ENCODE measurements around the gene BEND7.

GRCh38 chr10:13392701-13393100, 136.1 kb downstream of the BEND7 start:
- TF ChIP-seq ESRRA (CRISPR knock-in tag; IDR thresholded peaks at IDR 0.05; ENCODE audit: low read depth) (no peak), MLX (CRISPR knock-in tag; IDR thresholded peaks at IDR 0.05) (no peak), MYC (CRISPR knock-in tag; IDR thresholded peaks at IDR 0.05; ENCODE audit: borderline replicate concordance) (no peak), PHF21A (CRISPR knock-in tag; IDR thresholded peaks at IDR 0.05) (no peak), ARID4A (CRISPR knock-in tag; IDR thresholded peaks at IDR 0.05; ENCODE audit: borderline replicate concordance) (no peak), SMC3 (IDR thresholded peaks at IDR 0.05; ENCODE audit: low read length) (no peak), ZSCAN31 (CRISPR knock-in tag; IDR thresholded peaks at IDR 0.05; ENCODE audit: low read depth) (no peak), ZNF644 (CRISPR knock-in tag; IDR thresholded peaks at IDR 0.05; ENCODE audit: low read depth) (no peak), ZNF256 (CRISPR knock-in tag; conservative IDR thresholded peaks at IDR 0.05) (no peak)

Data from HepG2 (cell line).